T-cell (primary cell): ENCODE data around the gene CPTP. TPM values are rescaled to one million over a fixed set of nuclear protein-coding genes. Genes with fewer than 3 reads are reported as not detected.
"Not testable (repeated sequence)": the region's sequence is repeated elsewhere in the genome, so short reads cannot be mapped to it uniquely, and the experiment has no call there.

ENCODE experiments used
- ATAC-seq, 4 experiments: fragments of 200-7000 bp in 3 of 4; fragments of 150-1000 bp in 1 of 4; cut with Tn5 transposase; replicated peaks in 1 of 4; 1 replicate in 3 of 4; 2 replicates in 1 of 4; pipeline ENCODE4 v1.10.0; 2021; ENCODE audit warnings: moderate library complexity in 3 of 4, mild to moderate bottlenecking in 2 of 4, moderate number of reproducible peaks in 1 of 4
- CTCF ChIA-PET, 2 donors: fragments of 300-600 bp; sonication (Branson Sonifier 250); formaldehyde crosslinking; loops; one replicate each; lab custom pipeline; 2022; ENCODE audit warnings: antibody characterized with exemption in 2 of 2; lab: Charles Lee
- POLR2A ChIA-PET, 2 donors: fragments of 300-600 bp; sonication (Branson Sonifier 250); formaldehyde crosslinking; loops; one replicate each; lab custom pipeline; 2022; ENCODE audit warnings: antibody characterized with exemption in 2 of 2; lab: Charles Lee
- DNase-seq, 35 experiments: peaks; one replicate each; pipeline versions ENCODE4 v3.0.0 to v3.0.0-alpha.2; 2013 to 2023
- H3K27ac ChIP-seq: one replicate; pipeline ENCODE4 v1.5.1; 2013; ENCODE audit warnings: low read length
- H3K27me3 ChIP-seq, 2 experiments: replicated peaks in 1 of 2; 1 replicate in 1 of 2; 2 replicates in 1 of 2; pipeline versions ENCODE4 v1.6.1 to v1.7.0; 2013; ENCODE audit warnings: low read length in 1 of 2, mixed read lengths in 1 of 2; ENCODE audit not compliant: control insufficient read depth in 2 of 2, insufficient read depth in 2 of 2; ENCODE audit errors: extremely low read depth in 1 of 2
- H3K36me3 ChIP-seq, 2 donors: 1 replicate in 1 of 2; 2 replicates in 1 of 2; pipeline versions ENCODE4 v1.6.1 to v1.7.0; 2013; ENCODE audit warnings: low read length in 1 of 2; ENCODE audit not compliant: control insufficient read depth in 2 of 2, insufficient read depth in 1 of 2; ENCODE audit errors: extremely low read depth in 1 of 2
- H3K4me1 ChIP-seq, 2 experiments: 1 replicate in 1 of 2; 2 replicates in 1 of 2; pipeline versions ENCODE4 v1.6.1 to v1.7.0; 2013; ENCODE audit warnings: low read length in 2 of 2, mixed read lengths in 1 of 2; ENCODE audit not compliant: insufficient read depth in 2 of 2, control insufficient read depth in 1 of 2; ENCODE audit errors: extremely low read depth in 1 of 2
- H3K4me3 ChIP-seq, 2 donors: 1 replicate in 1 of 2; 2 replicates in 1 of 2; pipeline versions ENCODE4 v1.5.1 to v1.7.0; 2013; ENCODE audit warnings: mild to moderate bottlenecking in 2 of 2, low read length in 1 of 2, moderate library complexity in 1 of 2; ENCODE audit not compliant: control insufficient read depth in 1 of 2; ENCODE audit errors: extremely low read depth in 1 of 2
- H3K9me3 ChIP-seq: 2 replicates; pipeline ENCODE4 v1.7.0; 2013
- H3K27ac Mint-ChIP-seq, 2 donors: one replicate each; pipeline ENCODE4 v1.8.0; 2020 to 2021; ENCODE audit warnings: mild to moderate bottlenecking in 2 of 2, mixed read lengths in 2 of 2
- H3K27me3 Mint-ChIP-seq, 2 donors: one replicate each; pipeline ENCODE4 v1.8.0; 2021 to 2022; ENCODE audit warnings: mixed read lengths in 2 of 2
- H3K36me3 Mint-ChIP-seq: one replicate; pipeline ENCODE4 v1.8.0; 2021; ENCODE audit warnings: mixed read lengths
- H3K4me1 Mint-ChIP-seq, 3 donors: one replicate each; pipeline ENCODE4 v1.8.0; 2020 to 2022; ENCODE audit warnings: mixed read lengths in 3 of 3, mild to moderate bottlenecking in 1 of 3
- H3K4me3 Mint-ChIP-seq, 3 donors: one replicate each; pipeline ENCODE4 v1.8.0; 2020 to 2022; ENCODE audit warnings: mild to moderate bottlenecking in 3 of 3, mixed read lengths in 3 of 3, moderate library complexity in 3 of 3
- H3K9me3 Mint-ChIP-seq, 3 donors: one replicate each; pipeline ENCODE4 v1.8.0; 2020 to 2022; ENCODE audit warnings: mixed read lengths in 3 of 3
- WGBS: methylation state at CpG from one replicate; pipeline ENCODE4 v1.1.5; 2013; ENCODE audit warnings: missing lambda C conversion rate; ENCODE audit not compliant: insufficient coverage; 5-methylcytosine and 5-hydroxymethylcytosine counted together
- total RNA-seq, 35 experiments: library from RNA in 6 of 35; stranded (reverse) in 6 of 35; fragments of 120-200 nt in 1 of 35; gene quantifications; one replicate each; pipeline versions ENCODE4 v1.2.1 to v1.2.4 and lab custom pipeline; 2013 to 2026

Gene CPTP
- total RNA-seq, 5 donors from 2014 or later (not counting 1 experiment from before 2014, with no cell fraction given): 15.8 to 35.8 (median 29.9) TPM

- Mint-ChIP-seq H3K9me3 (no peaks in the 10 kb centered on the region), H3K27ac (no peak overlapping the region), H3K27me3 (no peaks in the 10 kb centered on the region), H3K4me1 (peaks cover 0 to 5% (median 1%) of the 10 kb centered on the region in 3 donors), H3K36me3 (peaks cover 13% of the 10 kb centered on the region), H3K4me3 (no peak overlapping the region)
- peaks cover 0 to 14% of the 10 kb centered on the region in 2 experiments for H3K4me1 ChIP-seq
- H3K36me3 ChIP-seq: peaks cover 20 to 55% of the 10 kb centered on the region in 2 donors
- WGBS: 96% methylated on average over 36 of the region's 37 CpGs
- ChIA-PET POLR2A (no interaction called here), CTCF (no interaction called here)
- H3K27me3 ChIP-seq: no peaks in the 10 kb centered on the region
- ATAC-seq (no peak), DNase-seq (no peak)
- H3K9me3 ChIP-seq: no peaks in the 10 kb centered on the region
- no peak overlapping the region for H3K27ac ChIP-seq
- H3K4me3 ChIP-seq: no peak overlapping the region
Observed at GRCh38 chr1:1313500-1314236, 10.9 kb upstream of the CPTP start.

- DNase-seq: no peak
- Mint-ChIP-seq H3K4me1 (peaks cover 0 to 5% (median 1%) of the 10 kb centered on the region in 3 donors), H3K36me3 (peaks cover 15% of the 10 kb centered on the region), H3K9me3 (no peaks in the 10 kb centered on the region), H3K27me3 (no peaks in the 10 kb centered on the region), H3K27ac (no peak overlapping the region), H3K4me3 (no peak overlapping the region)
- ATAC-seq: no peak
- no peaks in the 10 kb centered on the region for H3K9me3 ChIP-seq
- H3K27me3 ChIP-seq: no peaks in the 10 kb centered on the region
- POLR2A ChIA-PET: no interaction called here
- no peak overlapping the region for H3K4me3 ChIP-seq
- CTCF ChIA-PET: no interaction called here
- 96% methylated on average over 14 of the region's 15 CpGs for WGBS
- peaks cover 0 to 11% of the 10 kb centered on the region in 2 experiments for H3K4me1 ChIP-seq
- no peak overlapping the region for H3K27ac ChIP-seq
- H3K36me3 ChIP-seq: peaks cover 26 to 60% of the 10 kb centered on the region in 2 donors
Observed at GRCh38 chr1:1314237-1314586, 10.4 kb upstream of the CPTP start.

GRCh38 chr1:1314678-1315335, 9.8 kb upstream of the CPTP start:
- WGBS: 94% methylated on average over 21 of the region's 23 CpGs
- no peaks in the 10 kb centered on the region for H3K9me3 Mint-ChIP-seq
- no peak overlapping the region for H3K27ac Mint-ChIP-seq
- H3K4me1 Mint-ChIP-seq: peaks cover 0 to 4% (median 1%) of the 10 kb centered on the region in 3 donors
- Histone ChIP-seq H3K9me3 (no peaks in the 10 kb centered on the region), H3K4me1 (peaks cover 0 to 5% of the 10 kb centered on the region in 2 experiments), H3K4me3 (no peak overlapping the region), H3K27ac (no peak overlapping the region), H3K36me3 (peaks cover 31 to 64% of the 10 kb centered on the region in 2 donors), H3K27me3 (no peaks in the 10 kb centered on the region)
- ATAC-seq (no peak), DNase-seq (no peak)
- peaks cover 19% of the 10 kb centered on the region for H3K36me3 Mint-ChIP-seq
- ChIA-PET POLR2A (no interaction called here), CTCF (no interaction called here)
- H3K27me3 Mint-ChIP-seq: no peaks in the 10 kb centered on the region
- H3K4me3 Mint-ChIP-seq: no peak overlapping the region

DNA sequence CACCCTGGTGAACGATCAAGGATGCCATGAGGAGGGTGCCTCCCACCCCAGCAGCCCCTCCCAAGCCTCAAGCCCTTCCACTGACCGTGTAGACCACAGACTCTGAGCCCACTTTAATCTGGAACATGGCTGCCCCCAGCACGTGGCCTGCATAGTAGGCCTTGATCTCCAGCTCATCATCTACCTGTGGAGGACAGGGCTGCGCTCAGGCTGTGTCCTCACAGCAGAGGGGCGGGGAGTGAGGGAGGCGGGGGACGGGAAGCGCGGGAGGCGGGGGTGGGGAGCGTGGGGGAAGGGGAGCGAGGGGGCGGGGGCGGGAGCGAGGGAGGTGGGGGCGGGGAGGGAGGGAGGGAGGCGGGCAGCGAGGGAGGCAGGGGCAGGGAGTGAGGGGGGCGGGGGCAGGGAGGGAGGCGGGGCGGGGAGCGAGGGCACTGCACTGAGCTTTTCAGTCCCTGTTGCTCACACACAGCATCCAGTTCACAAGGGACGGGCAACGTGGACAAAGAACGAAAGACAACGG, 9.1 kb upstream of the CPTP start:
- ChIA-PET CTCF (interaction anchor here in 1 of 2 donors (0.5 kb wide), 1 partner anchor 87 kb away, joined by 3 read pairs; no protein-coding TSS in a partner anchor), POLR2A (no interaction called here)
- H3K4me3 Mint-ChIP-seq: no peak overlapping the region
- DNase-seq: no peak
- ATAC-seq: no peak
- no peaks in the 10 kb centered on the region for H3K27me3 Mint-ChIP-seq
- no peak overlapping the region for H3K27ac Mint-ChIP-seq
- Histone ChIP-seq H3K9me3 (no peaks in the 10 kb centered on the region), H3K36me3 (peaks cover 32 to 69% of the 10 kb centered on the region in 2 donors), H3K4me1 (peaks cover 0 to 5% of the 10 kb centered on the region in 2 experiments), H3K27ac (no peak overlapping the region), H3K27me3 (no peaks in the 10 kb centered on the region), H3K4me3 (no peak overlapping the region)
- H3K4me1 Mint-ChIP-seq: peaks cover 0 to 9% (median 5%) of the 10 kb centered on the region in 3 donors
- peaks cover 19% of the 10 kb centered on the region for H3K36me3 Mint-ChIP-seq
- 95% methylated on average over 5 of the region's 26 CpGs for WGBS
- no peaks in the 10 kb centered on the region for H3K9me3 Mint-ChIP-seq

- H3K4me1 Mint-ChIP-seq, H3K4me3 Mint-ChIP-seq, H3K9me3 ChIP-seq, H3K9me3 Mint-ChIP-seq, DNase-seq, H3K27me3 Mint-ChIP-seq, CTCF ChIA-PET, H3K4me3 ChIP-seq, POLR2A ChIA-PET, ATAC-seq, H3K27ac Mint-ChIP-seq, H3K27me3 ChIP-seq, H3K27ac ChIP-seq: not testable (repeated sequence)
- 93% methylated on average over 3 of the region's 8 CpGs for WGBS
- peaks cover 39 to 72% of the 10 kb centered on the region in 2 donors for H3K36me3 ChIP-seq
- peaks cover 19% of the 10 kb centered on the region for H3K36me3 Mint-ChIP-seq
- H3K4me1 ChIP-seq: peaks cover 0 to 12% of the 10 kb centered on the region in 2 experiments
Observed at GRCh38 chr1:1316199-1316598, 8.4 kb upstream of the CPTP start.

DNA sequence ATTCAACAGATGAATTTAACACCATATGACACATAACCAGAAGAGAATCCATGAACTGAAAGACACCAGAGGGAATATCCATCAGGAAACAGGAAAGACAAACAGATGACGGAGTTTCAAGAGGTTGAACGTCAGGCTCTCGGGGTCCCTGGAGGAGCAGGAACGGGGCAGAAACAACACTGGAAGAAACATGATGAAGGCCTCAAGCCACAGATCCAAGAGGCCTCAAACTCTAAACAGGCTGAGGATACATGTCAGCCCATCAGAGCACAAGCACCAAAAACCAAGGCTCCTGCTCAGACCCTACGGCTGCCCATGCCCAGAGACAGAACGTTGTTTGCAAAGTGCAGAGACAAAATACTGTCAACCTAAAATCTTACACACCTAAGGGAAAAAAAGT, 7.2 kb upstream of the CPTP start:
- H3K4me3 Mint-ChIP-seq: no peak overlapping the region
- no peak for ATAC-seq
- H3K9me3 Mint-ChIP-seq: no peaks in the 10 kb centered on the region
- ChIA-PET POLR2A (no interaction called here), CTCF (no interaction called here)
- no peaks in the 10 kb centered on the region for H3K27me3 Mint-ChIP-seq
- whole genome bisulfite sequencing: 96% methylated on average over 4 of the region's 6 CpGs
- H3K27ac ChIP-seq: no peak overlapping the region
- DNase-seq: no peak
- H3K4me1 Mint-ChIP-seq: peaks cover 5 to 17% (median 16%) of the 10 kb centered on the region in 3 donors
- H3K4me1 ChIP-seq: peaks cover 0 to 23% of the 10 kb centered on the region in 2 experiments
- peak overlapping the region in 1 of 2 donors; percentile 16 for H3K27ac Mint-ChIP-seq
- no peaks in the 10 kb centered on the region for H3K27me3 ChIP-seq
- peaks cover 37 to 61% of the 10 kb centered on the region in 2 donors for H3K36me3 ChIP-seq
- H3K9me3 ChIP-seq: no peaks in the 10 kb centered on the region
- H3K4me3 ChIP-seq: no peak overlapping the region
- H3K36me3 Mint-ChIP-seq: peaks cover 19% of the 10 kb centered on the region
